GM23338 (cell line): ENCODE results near the gene LRP1B. TPM values are rescaled to one million over a fixed set of nuclear protein-coding genes. Genes with fewer than 3 reads are reported as not detected.

Experiments
- ATAC-seq: fragments of 200-7000 bp; cut with Tn5 transposase; 3 replicates; pipeline ENCODE4 v1.9.1; 2020
- DNase-seq: peaks from one replicate; pipeline ENCODE4 v3.0.0-alpha.2; 2015; ENCODE audit warnings: low spot score
- H2AFZ ChIP-seq: fragments of 200-600 bp; sonication (generic); 2 replicates; pipeline ENCODE4 v1.8.0; 2016; ENCODE audit warnings: antibody characterized with exemption, mild to moderate bottlenecking, moderate library complexity
- H3F3A ChIP-seq: fragments of 200-600 bp; sonication (generic); replicated peaks from 2 replicates; pipeline ENCODE4 v1.8.0; 2017; ENCODE audit warnings: antibody characterized with exemption, mixed run types, low read depth
- H3K27ac ChIP-seq: fragments of 200-600 bp; sonication (generic); 2 replicates; pipeline ENCODE4 v1.6.1; 2016; ENCODE audit warnings: low read depth
- H3K27me3 ChIP-seq: fragments of 200-600 bp; sonication (generic); 2 replicates; pipeline ENCODE4 v1.8.0; 2016; ENCODE audit warnings: mild to moderate bottlenecking, mixed run types, moderate library complexity; ENCODE audit not compliant: insufficient read depth
- H3K36me3 ChIP-seq: fragments of 200-600 bp; sonication (generic); 2 replicates; pipeline ENCODE4 v1.8.0; 2016; ENCODE audit warnings: mild to moderate bottlenecking; ENCODE audit not compliant: insufficient read depth
- H3K4me1 ChIP-seq: fragments of 200-600 bp; sonication (generic); 2 replicates; pipeline ENCODE4 v1.8.0; 2016; ENCODE audit warnings: mild to moderate bottlenecking, moderate library complexity; ENCODE audit not compliant: insufficient read depth
- H3K4me2 ChIP-seq: fragments of 200-600 bp; sonication (generic); 2 replicates; pipeline ENCODE4 v1.7.1; 2017; ENCODE audit warnings: mixed run types
- H3K4me3 ChIP-seq: fragments of 200-600 bp; sonication (generic); 2 replicates; pipeline ENCODE4 v1.6.1; 2016; ENCODE audit warnings: mixed run types
- H3K79me2 ChIP-seq: fragments of 200-600 bp; sonication (generic); replicated peaks from 2 replicates; pipeline ENCODE4 v1.8.0; 2017; ENCODE audit warnings: mild to moderate bottlenecking; ENCODE audit not compliant: insufficient read depth
- H3K9me2 ChIP-seq: fragments of 200-600 bp; sonication (generic); 2 replicates; pipeline ENCODE4 v1.8.0; 2017; ENCODE audit not compliant: insufficient read depth
- H4K20me1 ChIP-seq: fragments of 200-600 bp; sonication (generic); replicated peaks from 2 replicates; pipeline ENCODE4 v1.8.0; 2017; ENCODE audit warnings: mild to moderate bottlenecking; ENCODE audit not compliant: insufficient read depth
- H3K27ac Mint-ChIP-seq: 2 replicates; pipeline ENCODE4 v1.8.0; 2020; ENCODE audit warnings: inconsistent platforms, mild to moderate bottlenecking, moderate library complexity, mixed read lengths
- H3K27me3 Mint-ChIP-seq: 3 replicates; pipeline ENCODE4 v1.8.0; 2022; ENCODE audit warnings: low read depth, mild to moderate bottlenecking, moderate library complexity, mixed read lengths, inconsistent platforms; ENCODE audit not compliant: insufficient read depth, poor library complexity
- H3K36me3 Mint-ChIP-seq: 3 replicates; pipeline ENCODE4 v1.8.0; 2021; ENCODE audit warnings: low read depth, mild to moderate bottlenecking, inconsistent platforms, moderate library complexity, mixed read lengths
- H3K4me1 Mint-ChIP-seq: 3 replicates; pipeline ENCODE4 v1.8.0; 2020; ENCODE audit warnings: mild to moderate bottlenecking, inconsistent platforms, mixed read lengths
- H3K4me3 Mint-ChIP-seq: 3 replicates; pipeline ENCODE4 v1.8.0; 2021; ENCODE audit warnings: moderate library complexity, mild to moderate bottlenecking, inconsistent platforms, mixed read lengths
- H3K9me3 Mint-ChIP-seq: 3 replicates; pipeline ENCODE4 v1.8.0; 2020; ENCODE audit warnings: moderate library complexity, mild to moderate bottlenecking, inconsistent platforms, mixed read lengths
- CREB1 ChIP-seq: fragments of 250-450 bp; sonication (Bioruptor Pico); IDR thresholded peaks from 2 replicates; pipeline ENCODE4 v1.5.0; 2020; ENCODE audit warnings: low read depth, mild to moderate bottlenecking, moderate library complexity
- CTCF ChIP-seq, 2 experiments: fragments of 200-600 bp in 1 of 2; sonication (generic) in 1 of 2; conservative IDR thresholded peaks; 2 replicates each; pipeline versions ENCODE4 v1.5.1 to v1.6.1; 2016 to 2017; ENCODE audit warnings: antibody characterized with exemption in 2 of 2, low read depth in 2 of 2, mild to moderate bottlenecking in 2 of 2, moderate library complexity in 1 of 2
- ETS1 ChIP-seq: IDR thresholded peaks from 2 replicates; pipeline ENCODE4 v1.6.1; 2016; ENCODE audit warnings: antibody characterized with exemption
- EZH2 ChIP-seq: fragments of 200-600 bp; sonication (generic); IDR thresholded peaks from one replicate; pipeline ENCODE4 v1.8.0; 2017; ENCODE audit warnings: antibody characterized with exemption, mild to moderate bottlenecking, low read depth; ENCODE audit not compliant: unreplicated experiment
- EZH2phosphoT487 ChIP-seq: fragments of 200-600 bp; sonication (generic); IDR thresholded peaks from one replicate; pipeline ENCODE4 v1.8.1; 2018; ENCODE audit warnings: antibody characterized with exemption; ENCODE audit not compliant: unreplicated experiment
- JUNB ChIP-seq: IDR thresholded peaks from one replicate; pipeline ENCODE4 v1.6.1; 2016; ENCODE audit warnings: antibody characterized with exemption; ENCODE audit not compliant: unreplicated experiment
- NANOG ChIP-seq: IDR thresholded peaks from 2 replicates; pipeline ENCODE4 v1.6.1; 2016; ENCODE audit warnings: antibody characterized with exemption, borderline replicate concordance
- POLR2AphosphoS5 ChIP-seq: IDR thresholded peaks from 2 replicates; pipeline ENCODE4 v1.6.1; 2016; ENCODE audit warnings: antibody characterized with exemption, low read depth
- REST ChIP-seq: IDR thresholded peaks from one replicate; pipeline ENCODE4 v1.6.1; 2018; ENCODE audit warnings: antibody characterized with exemption; ENCODE audit not compliant: unreplicated experiment
- STAT1 ChIP-seq: IDR thresholded peaks from one replicate; pipeline ENCODE4 v1.6.1; 2016; ENCODE audit warnings: antibody characterized with exemption; ENCODE audit not compliant: unreplicated experiment
- ZNF114 ChIP-seq: fragments of 250-450 bp; sonication (Bioruptor Pico); IDR thresholded peaks from 2 replicates; pipeline ENCODE4 v1.5.0; 2020; ENCODE audit warnings: mild to moderate bottlenecking, moderate library complexity
- ZNF331 ChIP-seq: fragments of 250-450 bp; sonication (Bioruptor Pico); IDR thresholded peaks from 2 replicates; pipeline ENCODE4 v1.5.0; 2020; ENCODE audit warnings: low read depth, mild to moderate bottlenecking, moderate library complexity
- ZNF462 ChIP-seq: fragments of 250-450 bp; sonication (Bioruptor Pico); IDR thresholded peaks from 2 replicates; pipeline ENCODE4 v1.5.0; 2020; ENCODE audit warnings: mild to moderate bottlenecking, moderate library complexity
- polyA plus RNA-seq: library from polyadenylated mRNA; unstranded; fragments of >200 nt; fragmentation: Nextera tagmentation; extraction: Ambion mirVana; gene quantifications from 2 replicates; pipeline ENCODE4 v1.2.1, GENCODE V29; 2016
- total RNA-seq: library from RNA; depleted of rRNA; stranded (reverse); fragments of >200 nt; shearing (Covaris generic); gene quantifications from 2 replicates; pipeline ENCODE4 v1.2.3, GENCODE V29; 2014

Gene LRP1B
- total and polyA plus RNA-seq, 2 experiments from 2014 or later, result 0.15 to 0.97 TPM

- no peak overlapping the region for H3K27ac Mint-ChIP-seq
- no peak for DNase-seq
Observed at GRCh38 chr2:140465301-140465700, 1665.5 kb downstream of the LRP1B start.

More at GRCh38 chr2:140465301-140465700, 1665.5 kb downstream of the LRP1B start:
- no peak overlapping the region for H2AFZ ChIP-seq
- H3K36me3 ChIP-seq, result no peaks in the 10 kb centered on the region
- H3K79me2 ChIP-seq, result no peaks in the 10 kb centered on the region
- no peaks in the 10 kb centered on the region for H3F3A ChIP-seq
- no peaks in the 10 kb centered on the region for H4K20me1 ChIP-seq
- Mint-ChIP-seq H3K27me3 (no peaks in the 10 kb centered on the region), H3K4me3 (no peak overlapping the region), H3K9me3 (no peaks in the 10 kb centered on the region; the same call in 2 of the 3 replicates), H3K36me3 (no peaks in the 10 kb centered on the region), H3K4me1 (peaks cover 5% of the 10 kb centered on the region; the same call in 1 of the 3 replicates)
- no peak overlapping the region for H3K4me3 ChIP-seq
- no peaks in the 10 kb centered on the region for H3K27me3 ChIP-seq
- no peaks in the 10 kb centered on the region; the same call in 1 of the 2 replicates for H3K9me2 ChIP-seq
- no peak overlapping the region for H3K4me2 ChIP-seq
- ATAC-seq, result no peak
- H3K27ac ChIP-seq, result no peak overlapping the region
- no peaks in the 10 kb centered on the region for H3K4me1 ChIP-seq
- TF ChIP-seq JUNB (no peak), REST (no peak), STAT1 (no peak), ETS1 (no peak), EZH2 (no peak), ZNF462 (CRISPR knock-in tag) (no peak), ZNF114 (no peak), CREB1 (no peak), POLR2AphosphoS5 (no peak), NANOG (no peak), EZH2phosphoT487 (no peak), ZNF331 (no peak), CTCF (conservative IDR thresholded peaks at IDR 0.05; ENCODE audit: low read depth in 2 of 2) (no peak)
